GM12891 (cell line): Measurements from ENCODE around the gene ESYT2.

ENCODE experiments used
- DNase-seq: peaks from one replicate; pipeline ENCODE4 v3.0.0; 2011; ENCODE audit warnings: low spot score; ENCODE audit not compliant: insufficient read length
- FAIRE-seq: peaks from 2 replicates; lab custom pipeline; 2011; peaks lifted over from hg19 to GRCh38; lab: Jason Lieb, UNC
- PAX5 ChIP-seq: IDR thresholded peaks from 2 replicates; pipeline ENCODE4 v1.6.1; 2011; ENCODE audit warnings: low read length, moderate library complexity, mild to moderate bottlenecking; ENCODE audit not compliant: insufficient read depth, severe bottlenecking
- POLR2A ChIP-seq: IDR thresholded peaks from 2 replicates; pipeline ENCODE4 v1.6.1; 2011; ENCODE audit warnings: low read depth, low read length, control low read depth
- POLR2AphosphoS5 ChIP-seq: IDR thresholded peaks from 2 replicates; pipeline ENCODE4 v1.6.1; 2011; ENCODE audit warnings: low read depth, low read length, control low read depth
- POU2F2 ChIP-seq: IDR thresholded peaks from 2 replicates; pipeline ENCODE4 v1.6.1; 2011; ENCODE audit warnings: low read depth, mild to moderate bottlenecking, control low read depth, low read length, moderate library complexity
- SPI1 ChIP-seq: IDR thresholded peaks from 2 replicates; pipeline ENCODE4 v1.6.1; 2011; ENCODE audit warnings: low read depth, low read length, control low read depth
- TAF1 ChIP-seq: IDR thresholded peaks from 2 replicates; pipeline ENCODE4 v1.6.1; 2011; ENCODE audit warnings: low read depth, low read length, control low read depth

ESYT2 gene

GRCh38 chr7:158758586-158759244 is 70.6 kb downstream of the ESYT2 start:
- DNase-seq (no peak), FAIRE-seq (no peak)
- TF ChIP-seq POLR2A (no peak), PAX5 (no peak), POLR2AphosphoS5 (no peak), POU2F2 (no peak), SPI1 (no peak), TAF1 (no peak)

GRCh38 chr7:158757404-158757989 is 71.8 kb downstream of the ESYT2 start:
- TF ChIP-seq POLR2AphosphoS5, result no peak
- no peak for TF ChIP-seq SPI1
- no peak for TF ChIP-seq POLR2A
- no peak for TF ChIP-seq TAF1
- TF ChIP-seq POU2F2, result no peak
- TF ChIP-seq PAX5, result no peak
- no peak for FAIRE-seq
- DNase-seq, result no peak

- FAIRE-seq (no peak), DNase-seq (no peak)
- TF ChIP-seq POLR2A (no peak), POU2F2 (no peak), SPI1 (no peak), PAX5 (no peak), POLR2AphosphoS5 (no peak), TAF1 (no peak)
Observed at GRCh38 chr7:158754746-158755444, 74.4 kb downstream of the ESYT2 start.

- TF ChIP-seq TAF1, result no peak
- TF ChIP-seq SPI1, result no peak
- TF ChIP-seq POLR2A, result no peak
- TF ChIP-seq POU2F2, result no peak
- no peak for TF ChIP-seq PAX5
- no peak for TF ChIP-seq POLR2AphosphoS5
- FAIRE-seq (no peak), DNase-seq (no peak)
Observed at GRCh38 chr7:158753900-158754299, 75.4 kb downstream of the ESYT2 start.

GRCh38 chr7:158751751-158752150 is 77.6 kb downstream of the ESYT2 start:
- FAIRE-seq, result no peak
- TF ChIP-seq POLR2A, result no peak
- TF ChIP-seq POU2F2, result no peak
- TF ChIP-seq TAF1, result no peak
- no peak for TF ChIP-seq PAX5
- no peak for TF ChIP-seq SPI1
- TF ChIP-seq POLR2AphosphoS5, result no peak

GRCh38 chr7:158751199-158751598 is 78.1 kb downstream of the ESYT2 start:
- FAIRE-seq (no peak), DNase-seq (no peak)
- TF ChIP-seq TAF1 (no peak), POU2F2 (no peak), POLR2A (no peak), POLR2AphosphoS5 (no peak), PAX5 (no peak), SPI1 (no peak)

More at GRCh38 chr7:158751751-158752150, 77.6 kb downstream of the ESYT2 start:
- no peak for DNase-seq

- no peak for FAIRE-seq
- no peak for TF ChIP-seq POLR2AphosphoS5
- TF ChIP-seq PAX5, result no peak
- no peak for TF ChIP-seq SPI1
- TF ChIP-seq POLR2A, result no peak
- no peak for TF ChIP-seq POU2F2
- no peak for TF ChIP-seq TAF1
- DNase-seq, result no peak
Observed at GRCh38 chr7:158750702-158751101, 78.6 kb downstream of the ESYT2 start.

- no peak for TF ChIP-seq TAF1
- DNase-seq (no peak), FAIRE-seq (no peak)
Observed at GRCh38 chr7:158749396-158749795, 79.9 kb downstream of the ESYT2 start.

- FAIRE-seq, result no peak
- no peak for DNase-seq
- TF ChIP-seq SPI1 (no peak), POU2F2 (no peak), POLR2A (no peak), POLR2AphosphoS5 (no peak), TAF1 (no peak), PAX5 (no peak)
Observed at GRCh38 chr7:158748335-158748734, 81.0 kb downstream of the ESYT2 start.
